H9 (cell line): Measurements from ENCODE around the gene SRP9. TPM values are rescaled to one million over a fixed set of nuclear protein-coding genes. Genes with fewer than 3 reads are reported as not detected.

Experiments
- DNase-seq: peaks from one replicate; pipeline ENCODE4 v3.0.0-alpha.2; 2017
- H2AFZ ChIP-seq: one replicate; pipeline ENCODE4 v1.6.1; 2013; ENCODE audit warnings: mild to moderate bottlenecking, low read length, control low read depth, moderate library complexity
- H2AK5ac ChIP-seq: 2 replicates; pipeline ENCODE4 v1.6.1; 2013; ENCODE audit warnings: low read length, control low read depth, mixed read lengths; ENCODE audit not compliant: insufficient read length
- H2BK120ac ChIP-seq: one replicate; pipeline ENCODE4 v1.6.1; 2013; ENCODE audit warnings: low read depth, mild to moderate bottlenecking, low read length, control low read depth, inconsistent platforms; ENCODE audit not compliant: poor library complexity, severe bottlenecking
- H2BK12ac ChIP-seq: 2 replicates; pipeline ENCODE4 v1.6.1; 2013; ENCODE audit warnings: low read length, control low read depth, mixed read lengths, low read depth; ENCODE audit not compliant: insufficient read length
- H2BK15ac ChIP-seq: 2 replicates; pipeline ENCODE4 v1.6.1; 2013; ENCODE audit warnings: low read depth, low read length, control low read depth
- H2BK20ac ChIP-seq: one replicate; pipeline ENCODE4 v1.6.1; 2013; ENCODE audit warnings: low read depth, mild to moderate bottlenecking, low read length, control low read depth, inconsistent platforms; ENCODE audit not compliant: poor library complexity, severe bottlenecking
- H2BK5ac ChIP-seq: 2 replicates; pipeline ENCODE4 v1.6.1; 2013; ENCODE audit warnings: low read length, control low read depth, mixed read lengths; ENCODE audit not compliant: insufficient read length
- H3K14ac ChIP-seq: 2 replicates; pipeline ENCODE4 v1.6.1; 2013; ENCODE audit warnings: low read length, control low read depth; ENCODE audit not compliant: insufficient read depth
- H3K18ac ChIP-seq: 2 replicates; pipeline ENCODE4 v1.6.1; 2013; ENCODE audit warnings: low read depth, mild to moderate bottlenecking, mixed read lengths, low read length, control low read depth; ENCODE audit not compliant: insufficient read length
- H3K23ac ChIP-seq: 2 replicates; pipeline ENCODE4 v1.6.1; 2013; ENCODE audit warnings: low read length, control low read depth, mixed read lengths, low read depth; ENCODE audit not compliant: insufficient read length
- H3K23me2 ChIP-seq: 2 replicates; pipeline ENCODE4 v1.6.1; 2013; ENCODE audit warnings: low read depth, mild to moderate bottlenecking, mixed read lengths, low read length, control low read depth; ENCODE audit not compliant: insufficient read length, poor library complexity, severe bottlenecking
- H3K27ac ChIP-seq: 2 replicates; pipeline ENCODE4 v1.5.1; 2013; ENCODE audit warnings: low read length, control low read depth, mixed read lengths, low read depth; ENCODE audit not compliant: insufficient read length
- H3K27me3 ChIP-seq: 2 replicates; pipeline ENCODE4 v1.6.1; 2013; ENCODE audit warnings: low read length, control low read depth, inconsistent platforms; ENCODE audit not compliant: insufficient read depth
- H3K4ac ChIP-seq: 2 replicates; pipeline ENCODE4 v1.6.1; 2013; ENCODE audit warnings: low read depth, mild to moderate bottlenecking, control low read depth, inconsistent platforms, low read length, moderate library complexity
- H3K4me1 ChIP-seq: 2 replicates; pipeline ENCODE4 v1.6.1; 2013; ENCODE audit warnings: low read length, control low read depth, inconsistent platforms; ENCODE audit not compliant: insufficient read depth
- H3K4me2 ChIP-seq: 2 replicates; pipeline ENCODE4 v1.6.1; 2013; ENCODE audit warnings: low read length, control low read depth, mixed read lengths; ENCODE audit not compliant: insufficient read length, insufficient read depth
- H3K56ac ChIP-seq: 2 replicates; pipeline ENCODE4 v1.6.1; 2013; ENCODE audit warnings: low read depth, mild to moderate bottlenecking, mixed read lengths, low read length, control low read depth; ENCODE audit not compliant: insufficient read length
- H3K79me1 ChIP-seq: 2 replicates; pipeline ENCODE4 v1.6.1; 2013; ENCODE audit warnings: low read depth, mild to moderate bottlenecking, moderate library complexity, low read length, control low read depth, inconsistent platforms; ENCODE audit not compliant: insufficient read depth, poor library complexity, severe bottlenecking
- H3K79me2 ChIP-seq: 2 replicates; pipeline ENCODE4 v1.6.1; 2013; ENCODE audit warnings: low read length, control low read depth, inconsistent platforms; ENCODE audit not compliant: insufficient read depth
- H3K9ac ChIP-seq: 2 replicates; pipeline ENCODE4 v1.6.1; 2013; ENCODE audit warnings: low read length, control low read depth, mixed read lengths; ENCODE audit not compliant: insufficient read length; ENCODE audit errors: extremely low read depth
- H3K9me3 ChIP-seq: one replicate; pipeline ENCODE4 v1.6.1; 2013; ENCODE audit warnings: low read depth, low read length, inconsistent platforms; ENCODE audit not compliant: control insufficient read depth
- H3T11ph ChIP-seq: one replicate; pipeline ENCODE4 v1.6.1; 2013; ENCODE audit warnings: mild to moderate bottlenecking, low read length, control low read depth, inconsistent platforms
- H4K20me1 ChIP-seq: one replicate; pipeline ENCODE4 v1.6.1; 2013; ENCODE audit not compliant: control insufficient read depth, insufficient read length, insufficient read depth
- H4K5ac ChIP-seq: 2 replicates; pipeline ENCODE4 v1.6.1; 2013; ENCODE audit warnings: low read depth, mild to moderate bottlenecking, mixed read lengths, low read length, control low read depth; ENCODE audit not compliant: insufficient read length
- H4K8ac ChIP-seq: replicated peaks from 2 replicates; pipeline ENCODE4 v1.6.1; 2013; ENCODE audit warnings: low read length, control low read depth, mixed read lengths, low read depth; ENCODE audit not compliant: insufficient read length
- H4K91ac ChIP-seq: 2 replicates; pipeline ENCODE4 v1.6.1; 2013; ENCODE audit warnings: low read depth, mild to moderate bottlenecking, moderate library complexity, mixed read lengths, low read length, control low read depth; ENCODE audit not compliant: insufficient read length
- H3K27ac Mint-ChIP-seq, 3 experiments: 2 replicates in 2 of 3; 3 replicates in 1 of 3; pipeline ENCODE4 v1.8.0; 2020 to 2021; ENCODE audit warnings: mixed read lengths in 3 of 3, mild to moderate bottlenecking in 1 of 3, moderate library complexity in 1 of 3
- H3K27me3 Mint-ChIP-seq: 2 replicates; pipeline ENCODE4 v1.8.0; 2021; ENCODE audit warnings: low read depth, mild to moderate bottlenecking, moderate library complexity, mixed read lengths
- H3K36me3 Mint-ChIP-seq, 3 experiments: 2 replicates in 2 of 3; 3 replicates in 1 of 3; pipeline ENCODE4 v1.8.0; 2020 to 2021; ENCODE audit warnings: low read depth in 3 of 3, mixed read lengths in 3 of 3; ENCODE audit not compliant: insufficient read depth in 1 of 3
- H3K4me1 Mint-ChIP-seq, 2 experiments: 2 replicates each; pipeline ENCODE4 v1.8.0; 2020; ENCODE audit warnings: mixed read lengths in 2 of 2
- H3K4me3 Mint-ChIP-seq, 2 experiments: 2 replicates in 1 of 2; 3 replicates in 1 of 2; pipeline ENCODE4 v1.8.0; 2020 to 2021; ENCODE audit warnings: mild to moderate bottlenecking in 2 of 2, mixed read lengths in 2 of 2, moderate library complexity in 1 of 2
- H3K9me3 Mint-ChIP-seq, 2 experiments: 2 replicates in 1 of 2; 3 replicates in 1 of 2; pipeline ENCODE4 v1.8.0; 2020; ENCODE audit warnings: mild to moderate bottlenecking in 2 of 2, mixed read lengths in 2 of 2, moderate library complexity in 1 of 2
- WGBS: extraction: QIAGEN DNeasy Blood & Tissue Kit; methylation state at CpG from one replicate; pipeline ENCODE4 v1.1.7; 2013; ENCODE audit warnings: missing lambda C conversion rate, low lambda C conversion rate, mixed read lengths; ENCODE audit not compliant: insufficient read length; ENCODE audit errors: extremely low coverage; 5-methylcytosine and 5-hydroxymethylcytosine counted together
- total RNA-seq: library from RNA; stranded (reverse); gene quantifications from 2 replicates; pipeline ENCODE4 v1.2.1, GENCODE V29; 2021
- TF ChIP-seq, protein P1 (sequence below): fragments of 200-600 bp; sonication (generic); conservative IDR thresholded peaks from 3 replicates; pipeline ENCODE4 v1.8.0; 2021; ENCODE audit warnings: antibody characterized with exemption, mild to moderate bottlenecking

SRP9 gene
- total RNA-seq, 1 experiment from 2014 or later, result 403 TPM

DNA sequence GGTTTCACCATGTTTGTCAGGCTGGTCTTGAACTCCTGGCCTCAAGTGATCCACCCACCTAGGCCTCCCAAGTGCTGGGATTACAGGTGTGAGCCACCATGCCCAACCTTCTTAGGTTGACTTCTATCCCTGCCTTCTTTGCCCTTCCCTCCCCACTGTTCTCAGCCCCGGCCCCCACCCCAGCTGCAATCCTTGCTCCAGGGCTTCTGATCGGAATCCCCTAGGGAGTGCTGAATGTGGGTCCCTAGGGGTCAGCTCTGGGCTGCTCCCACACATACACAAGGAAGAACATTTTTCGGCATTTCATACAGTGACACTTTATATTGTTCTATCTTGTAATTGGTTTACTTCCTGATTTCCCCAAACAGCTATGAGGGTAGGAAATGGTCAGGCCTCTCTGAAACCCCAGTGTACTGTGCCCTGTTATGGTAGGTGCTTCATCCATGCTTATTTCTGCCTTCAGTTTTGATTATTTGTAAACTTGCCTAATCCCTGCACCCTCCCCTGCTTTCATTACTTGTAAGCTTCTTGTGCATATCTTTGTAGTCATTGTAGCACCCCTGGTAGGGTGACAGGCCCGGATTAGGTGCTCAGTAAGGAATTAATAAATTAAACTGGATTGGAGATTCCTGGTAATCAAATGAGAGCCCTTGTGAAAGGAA, 5.8 kb upstream of the SRP9 start:
- Mint-ChIP-seq H3K9me3 (no peaks in the 10 kb centered on the region), H3K36me3 (no peaks in the 10 kb centered on the region), H3K4me3 (no peak overlapping the region), H3K27ac (peak overlapping the region; percentile 40 to 63 (median 53); a peak in 5 of 7 replicates), H3K27me3 (peaks cover 4% of the 10 kb centered on the region; the same call in 1 of the 2 replicates), H3K4me1 (peaks cover 53 to 54% of the 10 kb centered on the region in 2 experiments)
- Histone ChIP-seq H2BK20ac (no peak overlapping the region), H2AK5ac (no peak overlapping the region), H4K8ac (no peak overlapping the region), H3K18ac (no peak overlapping the region), H2BK12ac (no peak overlapping the region), H3K4me2 (no peak overlapping the region), H2BK5ac (no peak overlapping the region), H3K9ac (no peak overlapping the region), H3K79me1 (no peaks in the 10 kb centered on the region), H4K20me1 (no peaks in the 10 kb centered on the region), H4K5ac (no peak overlapping the region), H3T11ph (no peak overlapping the region), H2BK120ac (no peak overlapping the region), H3K27ac (no peak overlapping the region), H3K56ac (no peak overlapping the region), H3K23me2 (no peaks in the 10 kb centered on the region), H3K4ac (no peak overlapping the region), H4K91ac (no peak overlapping the region), H2BK15ac (no peak overlapping the region), H3K79me2 (no peaks in the 10 kb centered on the region), H3K14ac (no peak overlapping the region), H3K27me3 (no peaks in the 10 kb centered on the region), H2AFZ (no peak overlapping the region), H3K4me1 (peaks cover 14% of the 10 kb centered on the region), H3K9me3 (no peaks in the 10 kb centered on the region), H3K23ac (no peak overlapping the region)
- no CpG with 5 or more reads among the region's 4 CpGs for WGBS
- TF ChIP-seq, protein P1, sequence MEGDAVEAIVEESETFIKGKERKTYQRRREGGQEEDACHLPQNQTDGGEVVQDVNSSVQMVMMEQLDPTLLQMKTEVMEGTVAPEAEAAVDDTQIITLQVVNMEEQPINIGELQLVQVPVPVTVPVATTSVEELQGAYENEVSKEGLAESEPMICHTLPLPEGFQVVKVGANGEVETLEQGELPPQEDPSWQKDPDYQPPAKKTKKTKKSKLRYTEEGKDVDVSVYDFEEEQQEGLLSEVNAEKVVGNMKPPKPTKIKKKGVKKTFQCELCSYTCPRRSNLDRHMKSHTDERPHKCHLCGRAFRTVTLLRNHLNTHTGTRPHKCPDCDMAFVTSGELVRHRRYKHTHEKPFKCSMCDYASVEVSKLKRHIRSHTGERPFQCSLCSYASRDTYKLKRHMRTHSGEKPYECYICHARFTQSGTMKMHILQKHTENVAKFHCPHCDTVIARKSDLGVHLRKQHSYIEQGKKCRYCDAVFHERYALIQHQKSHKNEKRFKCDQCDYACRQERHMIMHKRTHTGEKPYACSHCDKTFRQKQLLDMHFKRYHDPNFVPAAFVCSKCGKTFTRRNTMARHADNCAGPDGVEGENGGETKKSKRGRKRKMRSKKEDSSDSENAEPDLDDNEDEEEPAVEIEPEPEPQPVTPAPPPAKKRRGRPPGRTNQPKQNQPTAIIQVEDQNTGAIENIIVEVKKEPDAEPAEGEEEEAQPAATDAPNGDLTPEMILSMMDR, result no peak
- no peak for DNase-seq
